ENCODE results near the gene ADAMTS12.
"Not testable (repeated sequence)": the region's sequence is repeated elsewhere in the genome, so short reads cannot be mapped to it uniquely, and the experiment has no call there.

The ADAMTS12 gene

DNA sequence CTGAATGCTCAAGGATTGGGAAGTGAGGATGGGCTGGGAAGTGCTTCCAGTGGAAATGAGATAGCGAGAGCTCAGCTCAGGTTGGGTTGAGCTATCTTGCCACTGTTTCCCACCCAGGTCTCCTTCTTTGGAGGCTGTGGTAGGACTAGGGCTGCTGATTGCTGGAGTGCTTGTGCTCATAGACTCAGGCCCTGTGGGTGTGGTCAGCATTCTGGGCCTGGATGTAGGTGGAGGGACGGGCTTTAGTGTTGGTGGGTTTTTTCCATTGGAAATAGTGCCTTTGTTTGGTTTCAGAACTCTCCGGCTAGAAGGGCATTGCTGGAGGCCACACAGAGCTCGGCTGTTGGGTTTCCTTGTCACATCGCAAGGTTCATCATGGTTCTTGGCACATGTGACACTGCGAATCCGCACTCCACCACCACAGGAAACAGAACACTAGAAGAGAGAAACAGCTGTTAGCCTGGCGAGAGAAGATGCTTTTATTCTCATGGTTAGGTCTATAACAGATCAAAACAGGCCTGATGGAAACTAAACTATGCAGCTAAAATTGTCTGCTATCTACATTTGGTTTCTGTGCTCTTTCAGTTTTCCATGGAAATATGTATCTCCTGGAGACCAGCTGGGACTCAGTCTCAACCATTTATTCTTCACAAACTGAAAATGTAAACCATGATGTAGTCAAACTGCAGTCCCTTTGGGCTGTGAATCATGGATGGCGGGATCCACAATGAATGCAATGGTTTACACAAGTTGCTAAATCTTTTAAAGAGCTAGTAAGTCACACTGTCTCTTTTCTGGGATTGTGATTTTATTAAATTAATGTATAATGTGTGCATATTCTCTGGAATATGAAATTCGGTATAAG lies 314.8 kb downstream of the ADAMTS12 start:
- no peak for DNase-seq

DNA sequence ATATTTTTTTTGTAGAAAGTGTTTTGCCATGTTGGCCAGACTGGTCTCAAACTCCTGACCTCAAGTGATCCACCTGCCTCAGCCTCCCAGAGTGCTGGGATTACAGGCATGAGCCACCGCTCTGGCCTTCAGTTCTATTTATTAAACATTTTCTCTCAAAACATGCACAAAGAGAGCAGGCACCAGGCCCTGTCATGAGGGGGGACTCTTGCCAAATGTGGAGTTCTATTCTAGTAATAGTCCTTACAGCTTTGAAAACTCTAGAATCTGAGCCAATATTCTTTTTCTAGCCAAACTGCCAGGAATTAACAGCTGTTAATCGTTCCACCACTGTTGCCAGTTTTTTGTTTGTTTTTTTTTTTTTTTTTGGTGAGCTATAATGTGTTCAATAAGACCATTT lies 326.5 kb downstream of the ADAMTS12 start:
- DNase-seq, result no peak

DNA sequence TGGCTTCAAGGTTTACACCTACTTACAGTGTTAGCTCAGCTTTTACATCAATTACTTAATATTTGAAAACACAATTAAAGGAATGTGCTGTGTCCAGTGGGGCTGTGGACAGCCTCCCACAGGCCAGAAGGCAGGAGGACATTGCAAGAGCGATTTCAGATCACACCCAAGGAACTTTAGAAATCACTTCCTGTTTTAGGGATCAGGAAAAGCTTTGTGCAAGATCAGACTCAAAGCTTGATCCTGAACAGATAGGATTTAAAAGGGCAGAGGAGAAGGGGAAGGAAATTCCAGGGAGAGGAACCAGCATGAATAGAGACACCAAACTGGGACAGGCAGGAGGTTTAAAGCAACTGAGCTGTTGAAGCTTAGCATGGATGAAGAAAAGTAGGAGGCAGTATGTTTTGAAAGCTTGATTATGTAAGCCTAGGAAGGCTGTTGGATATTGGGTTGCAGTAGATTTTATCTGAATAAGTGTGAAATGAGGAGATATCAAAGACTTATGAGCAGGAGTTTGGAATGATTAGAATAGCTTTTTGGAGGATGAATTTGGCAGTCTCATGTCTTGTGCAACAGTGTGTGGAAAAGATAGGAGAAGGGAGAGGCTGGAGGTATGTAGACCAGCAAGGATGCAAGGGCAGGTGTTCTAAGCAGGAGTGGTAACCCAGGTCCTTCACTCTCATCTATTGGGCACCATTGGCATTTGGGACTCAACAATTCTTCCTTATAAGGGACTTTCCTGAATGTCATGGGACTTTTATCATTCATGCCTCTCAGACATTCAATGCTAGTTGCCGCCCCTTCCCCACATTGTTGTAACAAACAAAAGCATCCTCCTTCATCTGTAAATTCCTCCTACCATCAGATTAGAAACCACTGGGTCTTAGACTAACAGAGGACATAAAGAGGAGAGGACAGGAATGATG lies 327.5 kb downstream of the ADAMTS12 start:
- DNase-seq, result no peak

DNA sequence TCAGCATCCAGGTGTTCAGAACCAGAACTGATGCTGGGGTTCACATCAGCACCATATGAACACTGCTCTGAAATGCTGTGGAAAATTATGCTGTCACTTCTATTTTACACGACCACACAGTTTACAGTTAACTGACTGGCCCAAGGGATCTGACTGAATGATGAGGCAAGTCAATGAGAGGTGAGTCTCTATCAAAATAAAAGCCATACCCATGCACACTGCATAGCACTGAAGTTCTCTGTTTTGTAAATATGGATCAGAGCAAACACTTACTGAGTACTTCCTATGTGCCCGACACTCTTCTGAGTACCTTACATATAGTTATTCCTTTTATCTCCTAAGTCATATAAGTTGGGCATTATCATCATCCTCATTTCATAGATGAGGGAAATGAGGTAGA lies 328.3 kb downstream of the ADAMTS12 start:
- DNase-seq, result no peak

DNA sequence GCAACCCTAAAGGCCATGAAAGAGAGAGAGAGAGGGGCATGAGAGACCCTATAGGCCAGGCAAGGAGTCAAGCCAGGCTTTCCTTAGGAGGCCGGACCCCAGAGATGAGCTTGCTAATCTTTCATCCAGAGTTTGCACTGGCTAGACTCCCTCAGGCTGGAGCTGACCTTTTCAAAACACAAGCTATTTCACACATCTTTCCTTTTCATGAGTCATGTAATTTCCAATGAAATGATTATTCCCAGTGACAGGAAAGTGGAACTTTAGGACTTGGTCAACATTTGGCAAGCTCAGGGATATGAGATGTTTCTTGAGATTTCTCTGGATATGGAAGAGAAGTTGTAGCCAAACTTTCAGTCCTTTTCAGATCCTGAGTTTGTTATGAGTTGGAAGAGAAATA lies 333.3 kb downstream of the ADAMTS12 start:
- DNase-seq, result no peak

DNA sequence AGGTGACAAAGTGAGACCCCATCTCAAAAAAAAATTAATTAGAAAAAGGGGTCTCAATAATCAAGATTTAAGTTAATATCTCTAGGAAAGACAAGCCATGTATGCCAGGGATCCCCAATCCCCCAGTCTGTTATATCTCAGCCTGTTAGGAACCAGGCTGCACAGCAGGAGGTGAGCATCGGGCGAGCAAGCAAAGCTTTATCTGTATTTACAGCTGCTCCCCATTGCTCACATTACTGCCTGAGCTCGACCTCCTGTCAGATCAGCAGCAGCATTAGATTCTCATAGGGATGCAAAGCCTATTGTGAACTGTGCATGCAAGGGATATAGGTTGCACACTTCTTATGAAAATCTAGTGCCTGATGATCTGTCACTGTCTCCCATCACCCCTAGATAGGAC lies 334.2 kb downstream of the ADAMTS12 start:
- no peak for DNase-seq

DNA sequence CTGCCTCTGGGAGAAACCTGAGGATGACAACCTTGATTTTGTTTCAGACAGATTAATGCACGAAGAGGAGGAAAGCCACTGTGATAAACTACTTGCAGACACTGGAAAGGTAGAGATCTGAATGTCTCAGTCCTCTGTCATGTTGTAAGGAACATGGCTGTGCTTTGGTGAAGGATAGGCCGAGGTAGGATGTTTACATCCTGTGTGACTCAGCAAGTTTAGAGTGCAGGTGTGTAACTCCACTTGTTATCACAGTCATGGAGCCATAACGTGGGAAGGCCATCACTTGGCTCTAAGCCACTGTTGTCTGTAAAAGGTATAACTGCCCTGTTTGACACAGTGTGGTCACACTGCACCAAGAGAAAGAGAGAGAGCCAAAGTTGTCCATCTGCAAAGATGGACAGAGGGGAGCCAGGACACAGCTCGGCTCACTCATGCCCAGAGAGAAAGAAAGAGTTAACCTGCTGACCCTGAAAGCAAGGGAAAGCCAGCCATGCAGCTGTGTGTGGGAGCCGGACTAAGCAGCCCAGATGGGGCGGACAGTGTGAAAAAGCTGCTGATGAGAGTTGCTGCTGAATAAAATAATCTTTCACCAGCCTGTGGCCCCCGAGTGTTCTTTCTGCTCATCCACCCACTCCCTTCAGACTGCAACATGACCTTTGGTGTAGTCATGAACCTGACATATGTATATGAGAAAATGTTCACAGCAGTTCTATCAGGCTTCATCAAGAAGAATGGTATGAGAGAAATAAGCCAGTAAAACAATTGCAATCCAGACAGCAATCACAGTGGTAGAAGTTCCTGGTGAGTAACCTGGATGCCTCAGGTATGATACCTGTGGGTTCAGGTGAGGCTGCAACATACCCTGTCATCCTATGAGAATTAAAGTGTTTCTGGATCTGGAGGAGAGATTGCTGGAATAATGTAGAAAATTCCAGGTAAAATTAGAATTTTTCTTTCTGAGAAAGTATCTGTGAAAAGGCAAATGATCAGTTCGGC lies 335.2 kb downstream of the ADAMTS12 start:
- no peak for DNase-seq

DNA sequence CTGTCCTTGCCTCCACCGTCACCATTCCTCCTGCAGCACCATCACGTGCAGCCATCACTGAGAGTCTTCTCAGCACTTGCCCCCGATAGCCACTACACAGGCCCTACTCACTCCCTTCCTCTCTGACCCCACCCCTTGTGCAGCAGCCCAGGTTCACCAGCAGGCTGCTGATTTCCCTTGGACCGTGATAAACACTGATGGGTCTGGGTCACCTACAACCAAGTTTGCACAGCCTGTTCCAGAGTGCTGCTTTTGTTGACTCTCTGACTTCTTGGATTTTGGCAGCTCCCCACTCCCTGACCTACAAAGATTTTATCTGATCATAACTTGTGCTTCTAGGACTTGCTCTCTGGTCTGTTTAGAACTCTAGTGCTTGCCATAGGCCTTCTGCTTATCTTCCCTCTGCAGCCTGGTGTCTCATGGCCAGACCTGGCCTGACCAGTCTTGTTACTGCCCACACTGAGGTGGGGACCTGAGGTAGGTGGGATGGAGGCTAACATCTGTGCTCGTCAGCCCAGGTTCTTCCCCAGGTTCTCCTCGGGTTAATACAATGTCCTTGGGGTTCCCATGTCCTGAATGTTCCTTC lies 341.7 kb downstream of the ADAMTS12 start:
- DNase-seq, result no peak

DNA sequence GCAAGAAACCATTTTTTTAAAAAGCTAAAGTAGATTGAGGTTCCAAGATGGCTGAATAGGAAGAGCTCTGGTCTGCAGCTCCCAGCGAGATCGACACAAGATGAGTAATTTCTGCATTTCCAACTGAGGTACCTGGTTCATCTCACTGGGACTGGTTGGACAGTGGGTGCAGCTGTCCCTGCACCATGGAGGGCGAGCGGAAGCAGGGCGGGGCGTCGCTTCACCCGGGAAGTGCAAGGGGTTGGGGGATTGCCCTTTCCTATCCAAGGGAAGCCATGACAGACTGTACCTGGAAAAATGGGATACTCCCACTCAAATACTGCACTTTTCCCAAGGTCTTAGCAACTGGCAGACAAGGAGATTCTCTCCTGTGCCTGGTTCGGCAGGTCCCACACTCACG lies 352.0 kb downstream of the ADAMTS12 start:
- not testable (repeated sequence) for DNase-seq

DNA sequence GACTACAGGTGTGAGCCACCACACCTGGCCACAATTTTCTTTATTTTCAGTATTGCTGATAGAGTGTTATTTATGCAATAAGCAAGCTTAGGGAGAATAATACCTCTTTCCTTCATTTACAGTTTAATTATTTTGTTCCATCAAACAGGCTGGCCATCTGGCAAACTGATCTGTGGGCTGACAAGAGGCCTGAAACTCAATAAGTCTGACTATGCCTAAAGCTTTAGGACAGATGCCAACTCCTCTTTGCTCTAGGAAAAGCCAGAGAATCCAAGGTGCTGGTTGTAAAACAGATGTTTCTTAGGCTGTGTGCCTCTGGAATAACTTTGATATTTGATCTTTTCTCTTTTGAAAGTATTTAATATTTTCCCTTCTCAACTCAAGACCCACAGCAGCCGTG lies 352.6 kb downstream of the ADAMTS12 start:
- DNase-seq, result no peak

DNA sequence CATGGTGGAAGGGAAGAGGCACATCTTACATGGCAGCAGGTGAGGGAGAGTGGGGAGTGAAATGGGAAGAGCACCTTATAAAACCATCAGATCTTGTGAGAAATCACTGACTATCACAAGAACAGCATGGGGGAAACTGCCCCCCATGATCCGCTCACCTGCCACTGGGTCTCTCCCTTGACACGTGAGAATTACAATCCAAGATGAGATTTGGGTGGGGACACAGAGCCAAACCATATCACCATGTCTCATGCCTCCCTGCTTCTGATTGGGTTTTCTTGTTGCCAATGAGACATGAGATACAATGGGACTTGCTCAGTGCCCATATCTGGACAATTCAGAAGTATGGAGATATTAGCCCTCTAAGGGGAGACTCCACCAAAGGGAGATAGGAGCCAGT lies 353.6 kb downstream of the ADAMTS12 start:
- no peak for DNase-seq

DNA sequence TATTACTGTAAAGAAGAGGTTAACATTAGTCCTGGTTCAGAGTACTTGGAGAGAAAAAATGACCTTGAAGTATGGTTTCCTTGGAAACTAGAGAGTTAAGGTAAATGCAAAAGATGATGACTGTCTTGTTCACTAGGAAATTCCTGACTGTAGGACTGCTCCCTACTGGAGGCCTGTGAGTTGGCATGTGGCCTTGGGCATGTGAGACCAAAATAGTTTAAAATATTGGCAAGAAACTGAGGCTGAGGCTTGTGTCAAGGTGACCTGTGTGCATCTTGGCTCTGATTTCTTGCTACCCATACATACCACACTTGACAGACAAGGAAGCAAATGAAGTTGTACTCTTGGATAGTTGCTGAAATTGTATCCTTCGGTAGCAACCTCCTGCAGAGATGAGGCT lies 354.6 kb downstream of the ADAMTS12 start:
- no peak for DNase-seq

DNA sequence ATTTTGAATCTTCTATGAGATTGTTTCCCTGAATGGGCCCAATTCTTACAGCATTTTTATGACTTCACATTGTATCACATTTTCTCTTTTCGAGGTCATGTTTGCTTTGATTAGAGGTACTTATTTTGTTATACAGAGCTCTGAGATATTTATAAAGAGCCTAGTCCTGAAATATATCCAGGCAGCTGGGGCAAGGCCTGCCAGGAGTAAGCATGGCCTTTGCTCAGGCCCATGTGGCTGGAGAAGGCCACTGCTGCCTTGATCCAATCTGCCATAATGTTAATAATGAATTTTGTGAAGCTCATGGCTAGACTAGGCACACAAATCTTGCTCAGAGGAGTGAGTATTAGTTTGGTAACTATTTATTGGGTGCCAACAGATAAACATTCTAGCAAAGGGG lies 355.0 kb downstream of the ADAMTS12 start:
- no peak for DNase-seq

DNA sequence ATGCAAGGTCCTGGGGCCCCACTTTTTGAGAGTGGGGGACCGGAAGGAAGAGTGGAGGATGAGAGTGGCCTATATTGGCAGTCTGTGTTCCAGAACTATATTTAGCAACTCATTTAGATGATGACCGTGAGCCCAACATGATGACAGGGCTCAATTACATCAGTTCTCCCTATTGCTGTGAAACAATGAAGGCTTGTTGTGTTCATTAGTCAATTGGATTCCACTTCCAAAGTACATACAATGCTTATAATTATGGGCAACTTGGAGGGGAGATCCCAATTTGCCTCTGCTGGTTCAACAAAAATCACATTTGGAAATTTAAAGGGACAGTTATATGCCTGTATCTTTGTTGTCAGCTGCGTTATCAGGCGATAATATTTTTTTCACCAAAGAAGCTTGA lies 360.0 kb downstream of the ADAMTS12 start:
- no peak for DNase-seq

DNA sequence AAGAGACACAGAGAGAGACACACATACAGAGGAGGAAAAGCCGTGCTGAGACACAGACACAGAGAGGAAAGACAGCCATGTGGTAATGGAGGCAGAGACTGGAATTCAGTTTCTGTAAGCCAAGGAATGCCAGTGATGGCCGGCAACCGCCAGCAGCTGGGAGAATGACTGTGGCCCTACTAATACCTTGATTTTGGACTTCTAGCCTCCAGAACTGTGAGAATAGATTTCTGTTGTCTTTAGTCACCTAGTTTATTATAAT lies 360.8 kb downstream of the ADAMTS12 start:
- no peak for DNase-seq

DNA sequence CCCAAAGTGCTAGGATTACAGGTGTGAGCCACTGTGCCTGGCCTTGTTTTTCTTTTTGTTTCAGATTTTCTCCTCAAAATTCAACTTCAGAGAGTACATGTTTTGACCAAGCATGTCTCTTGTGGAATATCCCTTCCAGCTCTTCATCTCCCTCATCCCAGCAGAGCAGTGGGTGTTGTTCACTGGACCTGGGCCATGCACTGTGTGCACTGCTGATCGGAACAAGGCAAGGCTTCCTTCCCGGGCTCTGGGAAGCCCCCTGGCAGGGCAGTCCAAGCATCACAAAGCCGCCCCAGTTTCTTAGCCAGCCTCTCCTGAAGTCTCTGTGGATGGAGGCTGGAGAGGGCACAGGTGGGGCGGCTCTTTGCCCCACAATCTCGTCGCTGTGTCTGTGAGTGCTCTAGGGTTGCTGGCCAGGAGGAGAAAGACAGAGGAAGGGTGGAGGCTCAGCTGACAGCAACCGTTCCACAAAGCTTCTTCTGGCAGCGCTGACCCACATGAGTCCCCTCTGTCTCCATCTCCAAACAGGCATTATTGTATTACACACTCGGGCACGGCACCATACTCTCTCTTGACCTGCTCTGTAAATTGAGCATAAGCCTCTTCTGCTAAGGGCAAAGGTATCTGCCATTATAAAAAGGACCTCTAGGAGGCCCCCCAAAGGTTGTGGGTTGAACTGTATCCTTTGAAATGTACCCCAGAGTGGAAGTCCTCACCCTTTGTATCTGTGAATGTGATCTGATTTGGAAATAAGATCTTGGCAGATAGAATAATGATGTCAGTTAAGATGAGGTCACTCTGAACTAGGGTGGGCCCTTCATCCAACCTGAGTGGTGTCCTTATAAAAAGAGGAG lies 361.4 kb downstream of the ADAMTS12 start:
- DNase-seq, result no peak

DNA sequence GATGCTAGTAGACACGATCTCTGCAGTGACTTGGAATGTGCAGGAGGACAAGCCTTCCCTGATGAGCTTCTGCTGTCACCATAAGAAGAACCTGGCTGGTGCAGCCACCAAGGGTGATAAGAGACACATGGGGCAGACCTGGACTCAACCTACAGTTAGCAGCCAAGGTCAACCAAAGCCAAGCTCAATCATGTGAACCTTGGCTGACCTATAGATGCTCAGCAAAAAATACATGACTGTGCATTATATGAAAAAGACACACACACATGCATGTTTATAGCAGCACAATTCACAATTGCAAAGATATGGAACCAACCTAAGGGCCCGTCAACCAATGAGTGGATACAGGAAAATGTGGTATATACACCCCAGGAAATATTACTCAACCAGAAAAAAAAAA lies 364.1 kb downstream of the ADAMTS12 start:
- no peak for DNase-seq

DNA sequence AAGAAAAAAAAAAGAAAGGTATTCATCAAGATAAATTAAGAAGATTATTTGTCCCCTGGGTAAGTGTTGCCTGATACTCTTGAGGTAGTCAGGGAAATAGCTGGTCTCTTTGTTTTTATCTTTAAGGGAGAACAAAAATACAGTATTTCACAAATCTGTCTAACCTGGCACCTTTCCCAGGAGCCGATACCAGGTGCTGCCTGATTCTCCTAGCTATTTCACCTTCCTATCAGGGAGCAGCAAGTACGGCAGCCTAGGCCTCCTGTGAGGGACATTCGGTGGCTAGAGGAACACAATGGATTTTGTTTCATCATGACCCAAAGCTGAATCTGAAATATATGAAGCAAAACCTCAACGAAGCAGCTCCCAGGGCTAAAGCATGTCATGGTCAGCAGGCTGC lies 365.0 kb downstream of the ADAMTS12 start:
- no peak for DNase-seq

DNA sequence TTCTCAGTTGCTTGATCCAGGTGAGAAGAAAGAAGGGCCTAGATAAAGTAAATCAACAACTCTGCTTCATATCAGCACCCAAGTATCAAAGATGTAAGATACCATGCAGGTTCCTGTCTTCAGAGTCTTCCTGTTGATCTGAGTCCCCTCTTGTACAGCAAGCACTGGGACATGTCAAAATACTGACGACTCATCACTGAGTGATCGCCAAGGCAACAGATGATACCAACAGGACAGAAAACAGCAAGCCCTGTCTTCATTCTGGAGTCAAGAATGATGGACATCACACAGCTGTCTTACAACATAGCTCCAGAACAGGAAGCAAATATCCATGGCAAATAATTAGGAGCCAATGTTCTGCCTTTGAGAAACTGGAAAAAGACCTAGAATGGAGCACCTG lies 367.3 kb downstream of the ADAMTS12 start:
- DNase-seq, result no peak

DNA sequence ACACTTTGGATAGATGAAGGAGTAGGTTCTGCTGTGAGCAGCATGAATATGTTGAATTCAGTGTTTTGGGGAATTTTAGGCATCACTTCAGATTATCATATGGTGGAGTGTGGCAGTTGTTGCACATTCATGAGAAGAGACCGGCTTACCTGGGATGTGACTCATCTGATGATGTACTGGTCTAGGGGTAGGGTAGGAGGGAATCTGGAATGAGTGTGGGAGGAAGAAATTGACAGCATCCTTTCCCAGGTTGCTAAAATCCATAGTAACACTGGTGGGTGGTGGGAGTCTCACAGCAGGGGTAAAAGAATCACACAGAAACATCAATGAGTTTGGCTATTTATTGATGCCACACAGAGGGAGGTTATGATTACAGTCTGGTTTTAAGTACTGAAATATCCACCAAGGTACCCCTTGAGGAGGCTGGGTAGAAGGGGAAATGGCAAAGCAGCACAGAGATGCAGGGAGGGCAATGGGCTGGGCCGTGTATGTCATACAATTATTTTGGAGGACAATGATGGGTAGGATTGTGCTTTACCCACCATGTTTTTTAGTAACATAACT lies 368.5 kb downstream of the ADAMTS12 start:
- DNase-seq, result no peak

DNA sequence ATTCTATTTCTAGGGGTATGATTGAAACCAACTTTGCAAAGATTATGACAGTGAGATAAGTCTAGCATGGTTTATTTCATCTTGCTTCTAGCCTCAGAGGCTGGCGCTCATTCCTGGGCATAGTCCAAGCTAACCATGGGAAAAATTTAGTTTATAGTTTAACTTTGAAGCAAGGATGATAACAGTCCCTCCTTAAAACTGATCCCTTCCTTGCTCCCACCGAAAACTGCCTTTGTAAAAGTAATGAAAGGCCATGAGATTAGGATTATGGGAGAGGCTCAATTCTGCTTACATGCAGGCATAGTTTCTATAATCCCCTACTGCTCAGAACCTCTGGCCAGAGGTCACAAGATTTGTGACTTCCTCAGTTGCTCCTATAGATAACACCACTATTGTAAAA lies 375.4 kb downstream of the ADAMTS12 start:
- DNase-seq, result no peak
